Measurements from ENCODE around the gene SH3RF1.

SH3RF1 gene

DNA sequence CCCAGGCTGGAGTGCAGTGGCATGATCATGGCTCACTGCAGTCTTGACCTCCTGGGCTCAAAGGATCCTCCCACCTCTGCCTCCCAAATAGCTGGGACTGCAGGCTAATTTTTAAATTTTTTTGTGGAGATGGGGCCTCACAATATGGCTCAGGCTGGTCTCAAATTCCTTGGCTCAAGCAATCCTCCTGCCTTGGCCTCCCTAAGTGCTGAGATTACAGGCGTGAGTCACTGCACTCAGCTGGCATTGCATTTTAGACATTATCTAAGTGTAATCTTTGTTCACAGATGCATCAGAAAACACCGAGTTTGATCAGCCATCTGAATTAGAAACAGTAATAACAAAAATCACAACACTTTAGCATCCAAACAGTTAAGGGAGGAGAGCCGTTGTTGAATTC, 207.3 kb downstream of the SH3RF1 start:
- DNase-seq: no peak

DNA sequence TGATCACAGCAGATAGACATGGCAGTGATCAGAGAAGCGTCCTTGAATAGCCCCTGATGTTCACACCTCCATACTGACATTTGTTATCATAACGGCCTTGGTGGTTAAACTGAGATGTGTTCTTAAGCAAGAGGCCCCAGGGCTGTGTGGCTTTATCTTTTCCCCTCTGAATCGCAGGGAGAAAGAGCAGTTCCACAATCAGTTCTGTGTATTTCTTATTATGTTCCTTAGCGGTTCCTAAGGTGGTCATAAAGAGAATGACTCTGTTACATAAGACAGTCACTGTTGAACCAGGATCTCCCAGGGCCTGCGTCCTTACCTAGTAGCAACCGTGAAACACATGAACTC, 207.9 kb downstream of the SH3RF1 start:
- no peak for DNase-seq

DNA sequence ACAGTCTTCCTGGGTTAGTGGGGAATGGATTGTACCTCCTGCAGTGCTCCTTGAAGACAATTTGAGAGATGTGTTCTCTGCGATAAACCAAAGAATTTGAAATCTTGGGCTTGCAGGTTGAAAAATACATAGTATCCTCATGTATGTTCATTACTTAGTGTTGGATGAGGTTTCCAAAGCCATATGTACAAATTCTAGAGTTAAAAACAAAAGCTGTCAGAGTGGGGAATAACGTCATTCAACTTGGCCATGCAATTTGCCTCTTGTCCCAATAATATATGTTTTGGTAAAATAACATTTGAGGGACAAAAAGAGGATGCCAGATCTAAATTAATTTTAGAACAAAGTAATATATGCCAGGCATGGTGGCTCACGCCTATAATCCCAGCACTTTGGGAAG, 209.4 kb downstream of the SH3RF1 start:
- DNase-seq: no peak

DNA sequence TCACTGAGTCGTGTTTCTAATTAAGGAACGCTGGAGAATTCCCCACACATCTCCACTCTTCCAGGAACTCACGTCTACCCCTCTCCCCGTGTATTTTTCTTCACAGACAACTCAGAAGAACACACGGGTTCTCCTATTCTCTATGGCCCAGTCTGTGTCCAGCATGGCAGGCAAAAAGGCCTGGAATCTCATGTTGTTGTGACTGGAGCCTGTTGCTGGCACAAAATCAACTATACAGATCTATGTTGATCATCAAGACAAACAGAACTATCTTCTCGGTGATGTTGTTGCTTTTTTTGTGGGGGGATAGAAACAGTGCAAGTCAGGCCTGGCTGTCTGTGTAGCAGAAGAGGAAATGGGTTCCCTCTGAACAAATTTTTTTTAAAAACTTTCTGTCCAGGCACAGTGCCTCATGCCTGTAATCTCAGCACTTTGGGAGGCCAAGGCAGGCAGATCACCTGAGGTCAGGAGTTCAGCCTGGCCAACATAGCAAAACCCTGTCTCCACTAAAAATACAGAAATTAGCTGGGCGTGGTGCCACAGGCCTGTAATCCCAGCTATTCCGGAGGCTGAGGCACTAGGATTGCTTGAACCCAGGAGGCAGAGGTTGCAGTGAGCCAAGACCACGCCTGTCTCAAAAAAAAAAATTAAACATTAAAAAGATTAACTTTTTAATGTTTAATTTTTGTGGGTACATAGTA, 210.2 kb downstream of the SH3RF1 start:
- peak; percentile 32 for DNase-seq

DNA sequence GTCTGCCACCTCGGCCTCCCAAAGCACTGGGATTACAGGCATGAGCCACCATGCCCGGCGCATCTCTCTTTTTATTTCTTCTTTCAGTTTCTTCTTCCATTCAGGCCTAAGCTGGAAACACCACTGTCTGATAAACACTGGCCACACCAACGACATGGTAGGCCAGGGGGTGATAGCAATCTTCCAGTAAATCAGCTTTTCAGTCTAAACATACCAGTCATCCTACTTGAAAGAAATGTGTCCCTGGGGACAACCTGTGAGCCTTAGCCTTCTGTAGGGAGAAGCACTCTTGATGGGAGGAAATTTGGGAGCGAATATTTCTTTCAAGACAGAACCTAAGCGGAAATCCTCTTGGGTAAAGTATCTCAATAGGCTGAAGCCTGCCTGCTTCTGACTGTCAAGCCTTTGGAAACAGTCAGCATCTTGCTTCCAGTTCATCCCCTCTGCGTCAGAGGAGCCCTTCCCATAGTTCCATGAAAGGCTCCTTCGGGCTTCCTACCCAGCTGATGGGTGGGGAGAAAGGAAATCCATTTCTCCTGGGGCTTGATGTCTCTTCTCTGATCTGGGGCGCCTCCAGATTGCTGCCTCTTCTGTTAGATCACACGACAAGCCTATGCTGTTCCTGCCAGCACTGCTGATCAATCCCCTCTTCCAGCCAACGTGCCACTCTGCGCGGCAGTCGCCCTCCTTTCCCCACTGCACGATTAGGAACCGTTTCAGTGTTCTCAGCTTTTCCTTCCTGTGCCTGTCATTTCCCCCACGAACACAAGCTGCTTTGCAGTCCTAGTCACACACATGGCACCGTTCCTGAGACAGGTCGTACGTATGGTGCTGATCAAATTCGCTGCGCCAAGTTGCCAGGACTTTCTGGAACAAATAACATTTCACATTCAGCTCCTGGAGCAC, 211.2 kb downstream of the SH3RF1 start:
- DNase-seq: peak; percentile 57

DNA sequence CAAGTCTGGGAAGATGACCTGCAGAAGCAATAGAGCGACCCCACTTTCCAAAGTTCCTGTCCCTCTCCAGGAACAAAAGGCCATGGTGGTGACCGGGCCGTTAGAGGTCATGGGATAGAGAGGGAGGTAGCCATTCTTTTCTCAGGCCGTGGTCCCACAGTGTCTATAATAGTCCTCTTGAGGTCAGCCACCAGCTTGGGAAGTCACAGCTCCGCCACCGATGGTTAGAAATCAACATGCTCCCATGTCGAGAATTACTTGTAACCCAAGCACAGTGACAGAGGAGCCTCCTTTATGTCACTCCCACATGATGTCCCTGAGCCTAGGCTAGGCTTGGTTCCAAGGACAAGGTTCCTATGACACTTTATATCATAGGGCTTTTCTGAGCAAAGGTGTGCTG, 212.4 kb downstream of the SH3RF1 start:
- no peak for DNase-seq

DNA sequence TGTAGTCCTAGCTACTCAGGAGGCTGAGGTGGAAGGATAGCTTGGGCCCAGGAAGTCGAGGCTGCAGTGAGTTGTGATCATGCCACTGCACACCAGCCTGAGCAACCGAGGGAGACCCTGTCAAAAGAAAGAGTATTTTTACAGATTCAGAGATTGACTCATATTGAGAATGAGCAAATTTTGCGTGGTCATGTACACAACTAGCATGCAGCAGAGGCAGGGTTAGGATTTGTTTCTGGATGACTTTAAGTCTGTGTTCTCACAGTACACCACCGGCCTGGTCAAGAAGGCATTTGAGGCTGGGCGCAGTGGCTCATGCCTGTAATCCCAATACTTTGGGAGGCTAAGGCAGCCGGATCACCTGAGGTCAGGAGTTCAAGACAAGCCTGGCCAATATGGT, 215.9 kb downstream of the SH3RF1 start:
- no peak for DNase-seq

DNA sequence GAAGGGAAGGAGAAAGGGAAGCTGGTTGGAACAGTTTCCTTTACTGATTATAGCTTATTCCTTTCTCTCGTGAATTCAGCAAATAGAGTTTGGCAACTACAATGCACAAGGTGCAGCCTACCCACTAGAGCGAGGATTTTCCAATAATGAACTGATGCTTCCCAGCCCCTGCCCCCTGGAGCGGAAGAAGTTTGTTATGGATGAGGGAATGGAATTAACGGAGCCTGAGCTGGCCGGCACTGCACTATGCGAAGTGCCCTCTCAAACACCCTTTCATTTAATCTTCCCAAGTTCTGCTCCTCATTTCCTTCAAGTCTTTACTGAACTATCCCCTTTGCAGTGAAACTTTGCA, 218.2 kb downstream of the SH3RF1 start:
- DNase-seq: no peak

DNA sequence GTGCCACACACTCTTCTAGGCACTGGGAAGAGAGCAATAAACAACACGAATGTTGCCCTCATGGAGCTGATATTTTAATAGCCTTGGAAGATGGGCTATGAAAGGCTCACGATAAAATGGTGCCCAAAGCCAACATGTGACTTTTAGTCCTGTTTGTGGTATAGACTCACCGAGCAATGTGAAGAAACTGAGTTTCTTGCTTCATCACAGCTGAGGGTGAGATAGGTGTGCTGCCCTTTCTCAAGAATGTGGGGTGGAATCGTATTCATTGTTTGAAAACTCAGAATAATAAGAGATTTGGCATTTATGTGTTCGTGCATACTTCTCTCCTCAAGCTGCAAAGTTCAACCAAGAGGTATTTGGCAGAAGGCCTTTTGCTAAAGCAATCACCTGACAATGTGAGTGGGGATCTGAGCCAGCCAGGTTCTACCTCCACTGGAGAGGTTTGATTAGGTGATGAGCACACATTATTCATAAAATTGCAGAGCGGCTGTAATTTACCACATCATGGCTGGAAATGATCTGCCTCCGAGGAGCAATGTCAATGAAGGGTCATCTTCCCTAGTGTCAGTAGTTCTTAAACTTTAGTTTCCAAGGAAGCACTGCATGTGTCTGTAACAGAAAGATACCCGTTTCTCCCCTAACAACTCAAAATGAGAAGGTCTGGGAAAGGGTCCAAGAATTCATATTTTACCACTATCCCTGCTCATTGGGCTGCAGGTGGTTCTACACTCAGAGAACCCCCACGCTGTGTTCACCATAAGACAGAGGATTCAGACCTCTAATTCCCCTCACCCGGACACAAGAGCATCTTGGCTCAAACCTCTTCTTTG, 218.8 kb downstream of the SH3RF1 start:
- no peak for DNase-seq

DNA sequence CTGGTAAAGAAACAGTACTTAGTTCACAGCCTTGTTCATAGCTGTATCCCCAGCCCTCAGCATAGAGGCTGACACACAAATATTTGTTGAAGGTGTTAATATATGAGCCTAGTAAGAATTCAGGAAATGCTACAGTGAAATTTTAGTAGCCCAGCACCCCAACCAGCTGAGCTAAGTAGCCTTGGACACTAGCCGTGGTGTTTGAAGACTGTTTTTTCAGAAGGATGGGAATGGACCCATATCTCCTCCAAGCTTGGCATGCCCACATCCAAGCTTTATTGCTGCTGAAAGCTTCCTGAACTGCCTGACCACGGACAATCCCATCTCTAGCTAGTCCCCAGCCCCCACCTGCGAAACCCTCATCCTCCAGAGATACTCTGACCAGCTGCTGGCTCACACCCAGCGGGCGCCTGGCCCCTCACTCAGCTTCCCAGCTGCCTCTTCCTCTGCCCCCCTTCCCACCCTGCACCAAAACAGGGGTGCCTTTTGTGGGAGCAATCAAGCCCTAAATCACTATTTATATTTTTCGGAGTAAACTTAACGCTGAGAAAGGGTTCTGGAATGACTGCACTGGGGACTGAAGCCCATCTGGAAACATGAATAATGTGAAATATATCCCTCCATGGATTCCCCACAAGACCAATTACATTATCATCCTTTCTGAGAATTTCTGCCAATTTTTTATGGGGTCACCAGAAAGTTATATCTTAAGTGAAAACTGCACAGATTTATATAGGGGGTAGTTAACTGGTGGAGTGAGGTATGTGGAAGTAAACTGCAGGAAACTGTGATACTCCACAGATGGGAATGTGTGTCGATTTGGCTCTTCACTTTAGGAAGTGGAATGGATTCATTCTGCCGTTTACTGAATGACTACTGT, 219.6 kb downstream of the SH3RF1 start:
- DNase-seq: no peak

DNA sequence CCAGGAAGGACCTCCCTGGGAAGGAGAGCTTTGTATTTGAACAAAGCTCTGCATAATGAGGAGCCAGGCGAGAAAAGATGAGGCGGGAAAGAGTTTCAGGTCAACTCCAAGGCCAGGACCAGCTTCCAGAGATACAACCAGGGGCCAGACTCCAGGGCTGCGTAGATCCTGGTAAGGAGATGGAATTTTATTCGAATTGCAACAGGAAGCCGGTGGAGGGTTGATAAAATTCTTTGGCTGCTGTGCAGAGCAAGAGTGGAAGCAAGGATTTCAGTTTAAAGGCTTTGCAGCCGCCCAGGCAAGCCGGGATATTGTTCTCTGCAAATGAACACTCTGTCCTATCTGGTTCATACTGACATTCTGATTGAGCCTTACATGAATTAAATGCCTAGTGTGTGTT, 220.5 kb downstream of the SH3RF1 start:
- no peak for DNase-seq

DNA sequence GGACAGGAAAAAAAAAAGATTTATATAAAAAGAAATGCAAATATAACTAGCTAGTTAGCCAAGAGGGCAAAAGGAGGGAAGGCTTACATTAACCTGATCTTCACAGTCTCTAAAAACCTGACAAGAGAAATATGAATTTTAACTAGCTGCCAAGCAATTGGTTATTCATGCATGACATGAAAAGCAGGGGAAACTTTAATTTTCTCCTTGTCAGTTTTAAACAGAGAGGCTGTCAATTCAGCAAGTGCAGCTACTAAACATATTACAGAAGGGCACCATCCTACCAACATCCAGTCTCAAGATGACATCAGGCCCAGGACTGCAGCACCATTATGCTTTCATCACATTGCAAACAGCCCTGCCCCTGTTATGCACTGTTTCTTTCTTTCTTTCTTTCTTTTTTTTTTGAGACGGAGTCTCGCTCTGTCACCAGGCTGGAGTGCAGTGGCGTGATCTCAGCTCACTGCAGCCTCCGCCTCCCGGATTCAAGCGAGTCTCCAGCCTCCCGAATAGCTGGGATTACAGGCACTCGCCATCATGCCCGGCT, 221.8 kb downstream of the SH3RF1 start:
- no peak for DNase-seq

DNA sequence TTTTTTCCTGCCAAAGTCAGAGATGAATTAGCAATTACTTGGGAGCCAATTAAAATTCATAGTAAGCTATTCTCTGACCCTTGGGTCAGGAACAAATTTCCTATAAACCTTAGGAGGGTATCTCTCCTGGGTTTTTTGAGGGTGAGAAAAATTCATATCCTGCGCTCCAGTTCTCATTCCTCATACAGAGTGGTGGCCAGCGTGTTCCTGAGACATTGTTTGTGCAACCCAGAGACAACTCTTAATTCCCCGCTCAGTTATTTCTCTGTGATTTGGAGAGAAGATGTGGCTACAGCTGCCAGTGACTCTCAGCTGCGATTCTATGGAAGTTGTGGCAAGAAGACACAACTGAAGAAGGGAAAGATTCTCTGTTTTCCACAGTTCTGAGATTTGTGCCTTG, 222.8 kb downstream of the SH3RF1 start:
- DNase-seq: no peak

DNA sequence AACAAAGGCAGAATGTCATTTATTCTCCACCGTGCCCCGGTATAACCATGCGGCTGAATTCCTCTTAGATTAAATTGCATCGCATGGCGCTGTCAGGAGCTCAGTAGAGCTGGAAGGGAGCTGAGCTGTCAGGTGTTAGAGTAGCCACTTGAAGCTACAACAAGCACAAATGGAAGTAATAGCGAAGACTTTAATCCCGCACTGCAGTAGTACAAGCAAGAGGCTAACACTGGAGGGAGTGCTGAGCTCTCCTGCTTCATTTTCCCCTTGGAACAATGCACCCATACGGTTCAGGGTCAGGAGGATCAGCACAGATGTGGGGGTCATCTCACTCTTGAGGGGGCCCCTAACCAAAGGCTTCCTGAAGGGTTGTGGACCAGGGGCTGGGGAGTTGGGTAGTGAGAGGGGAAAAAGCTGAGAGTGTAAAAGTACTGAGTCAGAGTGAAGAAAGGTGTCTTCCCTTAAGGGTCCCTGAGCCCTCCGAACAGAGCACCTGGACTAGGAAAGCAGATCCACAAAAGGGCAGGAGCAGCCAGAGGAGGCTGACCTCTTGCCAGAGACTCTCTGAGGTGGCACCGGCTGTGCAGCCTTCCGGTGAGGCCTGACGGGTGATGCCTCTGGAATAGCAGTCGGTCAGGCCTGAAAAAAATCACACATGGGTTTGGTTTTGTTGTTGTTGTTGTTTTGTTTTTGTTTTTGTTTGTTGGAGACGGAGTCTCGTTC, 224.7 kb downstream of the SH3RF1 start:
- DNase-seq: no peak

DNA sequence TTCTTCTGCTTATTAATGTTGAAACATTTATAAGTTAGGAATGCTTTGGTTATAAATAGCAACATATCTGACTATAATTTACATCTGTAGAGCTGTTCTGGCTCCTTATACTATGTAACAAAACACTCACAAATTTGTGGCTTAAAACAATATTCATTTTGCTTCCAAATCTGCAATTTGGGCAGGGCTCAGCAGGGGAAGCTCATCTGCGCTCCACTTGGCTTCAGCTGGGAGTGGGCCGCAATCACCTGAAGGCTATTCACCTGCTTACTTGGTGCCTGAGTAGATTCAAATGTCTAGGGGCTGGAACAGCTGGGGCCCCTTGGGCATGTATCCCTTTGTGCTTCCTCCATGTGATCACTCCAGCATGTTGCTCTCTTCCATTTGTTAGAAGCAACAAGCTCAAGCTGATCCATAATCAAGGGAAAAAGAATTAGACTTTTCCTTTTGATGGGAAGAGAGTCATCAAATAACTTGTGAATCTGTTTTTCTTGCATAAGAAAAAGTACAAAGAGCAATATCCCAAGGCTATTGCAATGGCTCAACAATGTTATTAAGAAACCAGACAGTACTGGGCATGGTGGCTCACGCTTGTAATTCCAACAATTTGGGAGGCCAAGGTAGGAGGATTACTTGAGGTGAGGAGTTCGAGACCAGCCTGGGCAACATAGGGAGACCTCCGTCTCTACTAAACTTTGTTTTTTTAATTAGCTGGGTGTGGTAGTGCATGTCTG, 225.9 kb downstream of the SH3RF1 start:
- DNase-seq: no peak
